HEK293T (cell line): ENCODE data around the gene SPC25.

Experiments
- FOXM1 ChIP-seq: fragments of 450-650 bp; IDR thresholded peaks from 2 replicates; pipeline ENCODE4 v1.6.1; 2017; ENCODE audit warnings: mild to moderate bottlenecking, borderline replicate concordance
- PKNOX1 ChIP-seq: fragments of 450-650 bp; IDR thresholded peaks from 2 replicates; pipeline ENCODE4 v1.6.1; 2016
- SP1 ChIP-seq: fragments of 450-650 bp; IDR thresholded peaks from 2 replicates; pipeline ENCODE4 v1.6.1; 2017
- SUZ12 ChIP-seq: fragments of 450-650 bp; IDR thresholded peaks from 2 replicates; pipeline ENCODE4 v1.6.1; 2016; ENCODE audit warnings: mild to moderate bottlenecking

GRCh38 chr2:168848225-168848624 lies 42.0 kb downstream of the SPC25 start:
- TF ChIP-seq SUZ12: no peak
- TF ChIP-seq SP1: no peak
- 0 out of 2 replicates have a peak, but pooled peaks have one; percentile 14 for TF ChIP-seq PKNOX1
- TF ChIP-seq FOXM1: no peak
